Neuronal stem cell (in vitro differentiated cells): ENCODE measurements around the gene CD3D.

Source experiments
- DNase-seq: peaks from one replicate; pipeline ENCODE4 v3.0.0-alpha.2; 2013; ENCODE audit warnings: low spot score
- H2AFZ ChIP-seq: one replicate; pipeline ENCODE4 v1.6.1; 2013; ENCODE audit warnings: mild to moderate bottlenecking, low read length, inconsistent platforms
- H2AK5ac ChIP-seq: 2 replicates; pipeline ENCODE4 v1.6.1; 2013; ENCODE audit warnings: low read depth, mild to moderate bottlenecking, inconsistent platforms, low read length, moderate library complexity, mixed read lengths
- H2BK120ac ChIP-seq: 2 replicates; pipeline ENCODE4 v1.6.1; 2013; ENCODE audit warnings: low read depth, mild to moderate bottlenecking, inconsistent platforms, low read length, moderate library complexity, mixed read lengths
- H2BK12ac ChIP-seq: one replicate; pipeline ENCODE4 v1.6.1; 2013; ENCODE audit warnings: low read length, inconsistent platforms
- H2BK15ac ChIP-seq: 2 replicates; pipeline ENCODE4 v1.6.1; 2013; ENCODE audit warnings: mild to moderate bottlenecking, low read length, inconsistent platforms, mixed read lengths
- H2BK5ac ChIP-seq: one replicate; pipeline ENCODE4 v1.6.1; 2013; ENCODE audit warnings: inconsistent platforms, mild to moderate bottlenecking, low read length, moderate library complexity
- H3K14ac ChIP-seq: one replicate; pipeline ENCODE4 v1.6.1; 2013; ENCODE audit warnings: low read length, inconsistent platforms
- H3K18ac ChIP-seq: 2 replicates; pipeline ENCODE4 v1.6.1; 2013; ENCODE audit warnings: low read length, inconsistent platforms
- H3K23ac ChIP-seq: 2 replicates; pipeline ENCODE4 v1.6.1; 2013; ENCODE audit warnings: low read depth, mild to moderate bottlenecking, mixed read lengths, low read length, inconsistent platforms; ENCODE audit not compliant: poor library complexity
- H3K27ac ChIP-seq: replicated peaks from 3 replicates; pipeline ENCODE4 v1.5.1; 2013; ENCODE audit warnings: low read length, inconsistent platforms
- H3K27me3 ChIP-seq, 3 experiments: 2 replicates each; pipeline ENCODE4 v1.6.1; 2013; ENCODE audit warnings: low read length in 3 of 3, mild to moderate bottlenecking in 2 of 3, inconsistent platforms in 1 of 3, low read depth in 1 of 3, mixed read lengths in 1 of 3, moderate library complexity in 1 of 3; ENCODE audit not compliant: control insufficient read depth in 3 of 3, insufficient read depth in 3 of 3
- H3K36me3 ChIP-seq, 2 donors: replicated peaks in 1 of 2; 2 replicates each; pipeline ENCODE4 v1.6.1; 2013; ENCODE audit warnings: low read length in 2 of 2; ENCODE audit not compliant: control insufficient read depth in 2 of 2, insufficient read depth in 2 of 2
- H3K4ac ChIP-seq: 2 replicates; pipeline ENCODE4 v1.6.1; 2013; ENCODE audit warnings: inconsistent platforms, mild to moderate bottlenecking, low read length, moderate library complexity
- H3K4me1 ChIP-seq, 2 donors: 1 replicate in 1 of 2; 2 replicates in 1 of 2; pipeline ENCODE4 v1.6.1; 2013; ENCODE audit warnings: low read length in 2 of 2, low read depth in 1 of 2; ENCODE audit not compliant: control insufficient read depth in 2 of 2, insufficient read depth in 1 of 2
- H3K4me2 ChIP-seq: one replicate; pipeline ENCODE4 v1.6.1; 2013; ENCODE audit warnings: mild to moderate bottlenecking, low read length, inconsistent platforms; ENCODE audit not compliant: insufficient read depth, poor library complexity, severe bottlenecking
- H3K4me3 ChIP-seq, 2 donors: 2 replicates each; pipeline ENCODE4 v1.5.1; 2013; ENCODE audit warnings: low read length in 2 of 2, mild to moderate bottlenecking in 2 of 2, inconsistent platforms in 1 of 2, moderate library complexity in 1 of 2
- H3K79me1 ChIP-seq: one replicate; pipeline ENCODE4 v1.6.1; 2013; ENCODE audit warnings: low read depth, mild to moderate bottlenecking, inconsistent platforms, low read length, moderate library complexity
- H3K9ac ChIP-seq: one replicate; pipeline ENCODE4 v1.6.1; 2013; ENCODE audit warnings: mild to moderate bottlenecking, low read depth, low read length, inconsistent platforms; ENCODE audit not compliant: poor library complexity
- H3K9me3 ChIP-seq, 2 donors: replicated peaks in 1 of 2; 2 replicates each; pipeline versions ENCODE3 to v1.6.1; 2013; ENCODE audit warnings: low read length in 2 of 2, mild to moderate bottlenecking in 2 of 2, inconsistent platforms in 1 of 2, low read depth in 1 of 2, mixed read lengths in 1 of 2, moderate library complexity in 1 of 2; ENCODE audit not compliant: control insufficient read depth in 2 of 2, insufficient read depth in 1 of 2
- H4K8ac ChIP-seq: one replicate; pipeline ENCODE4 v1.6.1; 2013; ENCODE audit warnings: low read depth, mild to moderate bottlenecking, inconsistent platforms, low read length, moderate library complexity
- H4K91ac ChIP-seq: one replicate; pipeline ENCODE4 v1.6.1; 2013; ENCODE audit warnings: low read length, low read depth, mild to moderate bottlenecking, inconsistent platforms; ENCODE audit not compliant: poor library complexity
- WGBS, 2 donors: extraction: QIAGEN DNeasy Blood & Tissue Kit; methylation state at CpG; one replicate each; pipeline ENCODE4 v1.1.7; 2013; ENCODE audit warnings: missing lambda C conversion rate in 2 of 2, mixed read lengths in 1 of 2; ENCODE audit not compliant: insufficient read length in 2 of 2, insufficient replicate concordance in 1 of 2; ENCODE audit errors: extremely low coverage in 2 of 2; 5-methylcytosine and 5-hydroxymethylcytosine counted together

The CD3D gene

DNA sequence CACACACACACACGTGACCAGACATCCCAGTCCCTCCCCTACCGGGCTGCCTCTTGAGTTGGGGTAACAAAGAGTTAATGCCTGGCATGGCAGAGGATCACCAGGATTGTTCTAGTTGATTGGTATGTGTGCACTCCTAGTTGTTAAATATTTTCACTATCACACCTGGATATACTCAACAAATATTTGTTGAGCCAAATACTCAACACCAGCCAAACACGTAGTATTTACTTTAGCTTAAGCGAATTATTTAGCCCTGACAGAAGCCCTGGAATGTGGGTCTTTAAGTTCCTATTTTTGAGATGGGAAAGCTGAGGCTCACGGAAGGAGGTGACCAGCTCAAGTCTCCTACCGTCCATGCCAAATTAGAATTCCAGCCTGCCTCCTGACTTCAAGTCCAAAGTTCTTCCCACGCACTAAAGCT, 27.5 kb downstream of the CD3D start:
- WGBS, 2 donors, result no CpG with 5 or more reads among the region's 7 CpGs
- no peak overlapping the region for H2BK12ac ChIP-seq
- H4K8ac ChIP-seq, result no peak overlapping the region
- H3K79me1 ChIP-seq, result no peaks in the 10 kb centered on the region
- H2BK15ac ChIP-seq, result no peak overlapping the region
- H2AK5ac ChIP-seq, result no peak overlapping the region
- H3K14ac ChIP-seq, result no peak overlapping the region
- no peak for DNase-seq
- no peak overlapping the region for H3K9ac ChIP-seq
- peaks cover 0 to 3% of the 10 kb centered on the region in 2 donors for H3K9me3 ChIP-seq
- H3K4me1 ChIP-seq, result peaks cover 0 to 18% of the 10 kb centered on the region in 2 donors
- H2BK5ac ChIP-seq, result no peak overlapping the region
- H3K27ac ChIP-seq, result no peak overlapping the region
- no peaks in the 10 kb centered on the region for H3K36me3 ChIP-seq
- no peak overlapping the region for H3K4ac ChIP-seq
- H3K23ac ChIP-seq, result no peak overlapping the region
- H2BK120ac ChIP-seq, result no peak overlapping the region
- peak overlapping the region; percentile 86 for H2AFZ ChIP-seq
- no peak overlapping the region for H3K4me3 ChIP-seq
- H3K27me3 ChIP-seq, result peaks cover 0 to 32% (median 0%) of the 10 kb centered on the region in 3 experiments
- H3K4me2 ChIP-seq, result no peak overlapping the region
- H3K18ac ChIP-seq, result no peak overlapping the region
- no peak overlapping the region for H4K91ac ChIP-seq

DNA sequence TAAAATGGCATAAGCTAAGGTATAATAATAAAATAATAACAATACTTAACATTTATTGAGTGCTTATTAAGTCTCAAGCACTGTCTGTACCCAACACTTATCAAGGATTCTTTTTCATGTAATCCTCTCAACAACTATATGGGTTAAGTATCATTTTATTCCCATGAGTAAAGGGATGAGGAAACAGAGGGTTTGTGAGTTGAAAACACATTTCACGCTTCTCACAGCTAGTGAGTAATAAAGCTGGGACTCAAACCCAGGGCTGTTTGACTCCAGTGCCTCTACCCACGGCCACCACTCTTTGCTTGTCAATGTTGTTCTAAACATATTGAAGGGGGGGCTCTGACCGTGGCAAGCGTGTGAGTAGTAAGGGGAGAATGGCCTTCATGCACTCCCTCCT, 29.3 kb downstream of the CD3D start:
- Histone ChIP-seq H3K27me3 (peaks cover 0 to 23% (median 0%) of the 10 kb centered on the region in 3 experiments), H2AFZ (no peak overlapping the region), H3K4me1 (peaks cover 0 to 18% of the 10 kb centered on the region in 2 donors), H2BK15ac (no peak overlapping the region), H3K18ac (no peak overlapping the region), H4K91ac (no peak overlapping the region), H2BK5ac (no peak overlapping the region), H3K9me3 (peaks cover 0 to 3% of the 10 kb centered on the region in 2 donors), H2BK120ac (no peak overlapping the region), H3K36me3 (no peaks in the 10 kb centered on the region), H3K4me2 (no peak overlapping the region), H3K9ac (no peak overlapping the region), H3K14ac (peak overlapping the region; percentile 14), H3K4ac (no peak overlapping the region), H3K27ac (no peak overlapping the region), H3K4me3 (no peak overlapping the region), H2BK12ac (no peak overlapping the region), H3K79me1 (no peaks in the 10 kb centered on the region), H2AK5ac (peak overlapping the region; percentile 18), H4K8ac (no peak overlapping the region), H3K23ac (no peak overlapping the region)
- no peak for DNase-seq
- WGBS, 2 donors, result no CpG with 5 or more reads among the region's 4 CpGs

GRCh38 chr11:118312328-118312727, 30.2 kb downstream of the CD3D start:
- Histone ChIP-seq H3K18ac (no peak overlapping the region), H3K4me1 (peaks cover 0 to 18% of the 10 kb centered on the region in 2 donors), H2AK5ac (no peak overlapping the region), H3K27ac (no peak overlapping the region), H3K4ac (no peak overlapping the region), H4K8ac (no peak overlapping the region), H3K14ac (no peak overlapping the region), H3K27me3 (peaks cover 0 to 25% (median 0%) of the 10 kb centered on the region in 3 experiments), H2BK5ac (no peak overlapping the region), H3K4me2 (no peak overlapping the region), H2BK15ac (no peak overlapping the region), H3K4me3 (no peak overlapping the region), H3K36me3 (no peaks in the 10 kb centered on the region), H4K91ac (no peak overlapping the region), H3K9ac (no peak overlapping the region), H3K79me1 (no peaks in the 10 kb centered on the region), H2BK12ac (no peak overlapping the region), H3K23ac (no peak overlapping the region), H2AFZ (no peak overlapping the region), H2BK120ac (no peak overlapping the region), H3K9me3 (peaks cover 0 to 3% of the 10 kb centered on the region in 2 donors)
- WGBS, 2 donors, result no CpG with 5 or more reads among the region's 2 CpGs
- no peak for DNase-seq

- Histone ChIP-seq H3K4me3 (no peak overlapping the region), H3K36me3 (no peaks in the 10 kb centered on the region), H2BK120ac (no peak overlapping the region), H2AFZ (no peak overlapping the region), H3K4ac (no peak overlapping the region), H4K91ac (no peak overlapping the region), H2AK5ac (no peak overlapping the region), H3K23ac (no peak overlapping the region), H3K18ac (no peak overlapping the region), H2BK5ac (no peak overlapping the region), H3K27ac (no peak overlapping the region), H3K4me1 (peaks cover 0 to 14% of the 10 kb centered on the region in 2 donors), H4K8ac (no peak overlapping the region), H3K4me2 (no peak overlapping the region), H3K14ac (no peak overlapping the region), H3K79me1 (no peaks in the 10 kb centered on the region), H3K27me3 (peaks cover 0 to 26% (median 0%) of the 10 kb centered on the region in 3 experiments), H3K9me3 (no peaks in the 10 kb centered on the region), H2BK12ac (no peak overlapping the region), H3K9ac (no peak overlapping the region), H2BK15ac (no peak overlapping the region)
- WGBS, 2 donors, result no CpG with 5 or more reads among the region's 4 CpGs
- DNase-seq, result no peak
Observed at GRCh38 chr11:118311518-118311917, 31.0 kb downstream of the CD3D start.
